Smooth muscle cell (in vitro differentiated cells): ENCODE measurements around the gene PLXNA4. TPM values are rescaled to one million over a fixed set of nuclear protein-coding genes. Genes with fewer than 3 reads are reported as not detected.
A peak's percentile ranks its signal among the peaks of the same experiment; 100 is the strongest.

Experiments
- DNase-seq: peaks from one replicate; lab custom pipeline; 2025; ENCODE audit not compliant: unreplicated experiment; lab: John Stamatoyannopoulos, UW
- H2AFZ ChIP-seq: fragments of 200-600 bp; sonication (generic); 2 replicates; pipeline ENCODE4 v1.6.0; 2016; ENCODE audit warnings: antibody characterized with exemption, low read depth, mild to moderate bottlenecking
- H3F3A ChIP-seq: fragments of 200-600 bp; sonication (generic); 2 replicates; pipeline ENCODE4 v1.6.0; 2017; ENCODE audit warnings: antibody characterized with exemption, low read depth
- H3K27ac ChIP-seq: fragments of 200-600 bp; sonication (generic); 2 replicates; pipeline ENCODE4 v1.5.1; 2016; ENCODE audit warnings: low read depth, mild to moderate bottlenecking
- H3K27me3 ChIP-seq: fragments of 200-600 bp; sonication (generic); 2 replicates; pipeline ENCODE4 v1.6.1; 2016; ENCODE audit warnings: low read depth, mild to moderate bottlenecking
- H3K36me3 ChIP-seq: fragments of 200-600 bp; sonication (generic); 2 replicates; pipeline ENCODE4 v1.5.1; 2016; ENCODE audit warnings: low read depth
- H3K4me1 ChIP-seq: fragments of 200-600 bp; sonication (generic); 2 replicates; pipeline ENCODE4 v1.5.1; 2016; ENCODE audit warnings: low read depth
- H3K4me2 ChIP-seq: fragments of 200-600 bp; sonication (generic); 2 replicates; pipeline ENCODE4 v1.6.0; 2016; ENCODE audit warnings: mild to moderate bottlenecking
- H3K4me3 ChIP-seq: fragments of 200-600 bp; sonication (generic); 2 replicates; pipeline ENCODE4 v1.5.1; 2016; ENCODE audit warnings: mild to moderate bottlenecking
- H3K79me2 ChIP-seq: fragments of 200-600 bp; sonication (generic); 2 replicates; pipeline ENCODE4 v1.6.0; 2016; ENCODE audit warnings: low read depth, mild to moderate bottlenecking
- H3K9ac ChIP-seq: fragments of 200-600 bp; sonication (generic); 2 replicates; pipeline ENCODE4 v1.6.0; 2016; ENCODE audit warnings: low read depth
- H3K9me3 ChIP-seq: fragments of 200-600 bp; sonication (generic); replicated peaks from 2 replicates; pipeline ENCODE4 v1.5.1; 2016; ENCODE audit warnings: low read depth
- H4K20me1 ChIP-seq: fragments of 200-600 bp; sonication (generic); 2 replicates; pipeline ENCODE4 v1.6.0; 2016; ENCODE audit warnings: low read depth
- WGBS: methylation state at CpG from one replicate; pipeline ENCODE4 v1.1.7; 2016; ENCODE audit warnings: low lambda C conversion rate; 5-methylcytosine and 5-hydroxymethylcytosine counted together
- polyA plus RNA-seq: library from polyadenylated mRNA; unstranded; fragments of >200 nt; fragmentation: Nextera tagmentation; extraction: Ambion mirVana; gene quantifications from 2 replicates; pipeline ENCODE4 v1.2.1, GENCODE V29; 2016
- total RNA-seq: library from RNA; depleted of rRNA; stranded (reverse); fragments of >200 nt; gene quantifications from 2 replicates; pipeline ENCODE4 v1.2.3, GENCODE V29; 2014
- TF ChIP-seq, protein P1 (sequence below): fragments of 200-600 bp; sonication (generic); IDR thresholded peaks from 2 replicates; pipeline ENCODE4 v1.5.1; 2017; ENCODE audit warnings: borderline replicate concordance, mild to moderate bottlenecking, antibody characterized with exemption; ENCODE audit not compliant: insufficient read depth, poor library complexity, severe bottlenecking

PLXNA4 gene
- total and polyA plus RNA-seq, 2 experiments from 2014 or later: 8.5 to 9.9 TPM

DNA sequence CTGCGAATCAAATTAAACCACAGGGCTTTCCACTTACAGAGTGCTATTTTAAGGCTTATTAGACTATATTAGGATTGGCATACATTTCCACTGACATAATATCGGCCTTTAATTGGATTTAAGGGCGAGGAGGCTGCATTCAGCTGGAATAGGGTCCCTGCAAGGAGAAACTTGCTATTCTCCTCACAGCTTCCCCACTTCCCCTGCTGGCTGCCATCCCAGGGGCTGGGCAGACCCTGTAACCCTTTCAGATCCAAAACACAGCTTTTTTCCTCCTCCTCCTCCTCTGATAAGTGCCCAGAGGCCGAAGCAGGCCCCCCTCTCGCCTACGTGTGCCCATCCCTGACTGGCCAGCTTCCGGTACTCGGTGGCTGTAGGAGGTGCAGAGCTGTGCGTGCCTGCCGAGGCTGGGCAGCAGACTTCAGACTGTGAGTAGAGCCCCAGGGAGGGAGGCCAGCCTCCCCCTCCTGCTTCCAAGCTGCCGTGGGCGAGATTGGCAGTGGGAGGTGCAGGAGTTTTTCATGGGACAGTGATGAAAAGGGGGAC, 224.2 kb downstream of the PLXNA4 start:
- peak overlapping the region; percentile 46 for H3K4me2 ChIP-seq
- no peak overlapping the region for H3K9ac ChIP-seq
- no peaks in the 10 kb centered on the region for H3K27me3 ChIP-seq
- no peaks in the 10 kb centered on the region for H3K9me3 ChIP-seq
- WGBS: 69% methylated on average over 12 of the region's 12 CpGs
- H2AFZ ChIP-seq: no peak overlapping the region
- H3K79me2 ChIP-seq: no peaks in the 10 kb centered on the region
- H4K20me1 ChIP-seq: no peaks in the 10 kb centered on the region
- H3K27ac ChIP-seq: no peak overlapping the region
- no peaks in the 10 kb centered on the region for H3F3A ChIP-seq
- H3K36me3 ChIP-seq: no peaks in the 10 kb centered on the region
- H3K4me3 ChIP-seq: no peak overlapping the region
- no peak for DNase-seq
- H3K4me1 ChIP-seq: peaks cover 7% of the 10 kb centered on the region
- TF ChIP-seq, protein P1, sequence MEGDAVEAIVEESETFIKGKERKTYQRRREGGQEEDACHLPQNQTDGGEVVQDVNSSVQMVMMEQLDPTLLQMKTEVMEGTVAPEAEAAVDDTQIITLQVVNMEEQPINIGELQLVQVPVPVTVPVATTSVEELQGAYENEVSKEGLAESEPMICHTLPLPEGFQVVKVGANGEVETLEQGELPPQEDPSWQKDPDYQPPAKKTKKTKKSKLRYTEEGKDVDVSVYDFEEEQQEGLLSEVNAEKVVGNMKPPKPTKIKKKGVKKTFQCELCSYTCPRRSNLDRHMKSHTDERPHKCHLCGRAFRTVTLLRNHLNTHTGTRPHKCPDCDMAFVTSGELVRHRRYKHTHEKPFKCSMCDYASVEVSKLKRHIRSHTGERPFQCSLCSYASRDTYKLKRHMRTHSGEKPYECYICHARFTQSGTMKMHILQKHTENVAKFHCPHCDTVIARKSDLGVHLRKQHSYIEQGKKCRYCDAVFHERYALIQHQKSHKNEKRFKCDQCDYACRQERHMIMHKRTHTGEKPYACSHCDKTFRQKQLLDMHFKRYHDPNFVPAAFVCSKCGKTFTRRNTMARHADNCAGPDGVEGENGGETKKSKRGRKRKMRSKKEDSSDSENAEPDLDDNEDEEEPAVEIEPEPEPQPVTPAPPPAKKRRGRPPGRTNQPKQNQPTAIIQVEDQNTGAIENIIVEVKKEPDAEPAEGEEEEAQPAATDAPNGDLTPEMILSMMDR: no peak

DNA sequence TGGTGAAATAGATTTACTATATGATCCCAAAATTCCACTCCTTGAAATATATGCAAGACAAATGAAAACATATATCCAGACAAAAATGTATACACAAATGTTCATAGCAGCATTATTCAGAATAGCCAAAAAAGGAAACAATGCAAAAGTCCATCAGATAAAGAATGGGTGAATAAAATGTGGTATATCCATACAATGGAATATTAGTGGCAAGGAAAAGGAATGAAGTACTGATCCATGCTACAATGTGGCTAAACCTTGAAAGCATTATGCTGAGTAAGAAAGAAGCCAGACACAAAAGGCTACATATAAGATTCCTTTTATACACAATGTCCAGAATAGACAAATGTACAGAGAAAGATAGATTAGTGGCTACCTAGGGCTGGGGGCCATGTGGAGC, 225.5 kb downstream of the PLXNA4 start:
- H3K4me2 ChIP-seq: no peak overlapping the region

DNA sequence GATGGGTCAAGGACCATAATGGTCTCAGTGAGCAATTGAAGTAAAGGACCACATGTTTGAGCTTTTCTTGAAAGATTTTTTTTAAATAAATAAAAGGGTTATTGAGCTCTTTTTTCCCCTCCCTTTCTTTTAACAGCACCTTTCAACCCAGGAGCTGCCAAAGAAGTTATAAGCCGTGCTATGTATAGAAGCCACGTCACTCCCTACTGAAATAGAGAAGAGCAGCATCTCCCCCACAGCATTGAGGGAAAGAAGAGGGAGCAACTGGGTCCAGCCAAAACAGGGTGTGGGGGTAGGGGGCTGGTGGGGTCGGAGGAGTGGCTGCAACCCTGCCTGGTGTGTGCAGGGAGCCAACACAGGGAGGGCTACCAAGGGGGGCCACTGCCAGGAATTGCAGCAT, 227.2 kb downstream of the PLXNA4 start:
- Histone ChIP-seq H3F3A (no peaks in the 10 kb centered on the region), H4K20me1 (no peaks in the 10 kb centered on the region), H2AFZ (no peak overlapping the region), H3K27me3 (no peaks in the 10 kb centered on the region), H3K4me2 (no peak overlapping the region), H3K79me2 (no peaks in the 10 kb centered on the region), H3K27ac (no peak overlapping the region), H3K9ac (no peak overlapping the region), H3K4me1 (peaks cover 7% of the 10 kb centered on the region), H3K9me3 (no peaks in the 10 kb centered on the region), H3K36me3 (no peaks in the 10 kb centered on the region), H3K4me3 (no peak overlapping the region)
- DNase-seq: no peak
- TF ChIP-seq, protein P1: no peak
- 92% methylated on average over 3 of the region's 3 CpGs for WGBS

More for the DNA sequence above, 225.5 kb downstream of the PLXNA4 start:
- Histone ChIP-seq H3K36me3 (no peaks in the 10 kb centered on the region), H3K27ac (no peak overlapping the region), H3K4me3 (no peak overlapping the region), H3K9ac (no peak overlapping the region), H3K9me3 (no peaks in the 10 kb centered on the region), H3K79me2 (no peaks in the 10 kb centered on the region), H3K27me3 (no peaks in the 10 kb centered on the region), H3K4me1 (peaks cover 7% of the 10 kb centered on the region), H4K20me1 (no peaks in the 10 kb centered on the region), H2AFZ (no peak overlapping the region), H3F3A (no peaks in the 10 kb centered on the region)
- DNase-seq: no peak
- TF ChIP-seq, protein P1: no peak

DNA sequence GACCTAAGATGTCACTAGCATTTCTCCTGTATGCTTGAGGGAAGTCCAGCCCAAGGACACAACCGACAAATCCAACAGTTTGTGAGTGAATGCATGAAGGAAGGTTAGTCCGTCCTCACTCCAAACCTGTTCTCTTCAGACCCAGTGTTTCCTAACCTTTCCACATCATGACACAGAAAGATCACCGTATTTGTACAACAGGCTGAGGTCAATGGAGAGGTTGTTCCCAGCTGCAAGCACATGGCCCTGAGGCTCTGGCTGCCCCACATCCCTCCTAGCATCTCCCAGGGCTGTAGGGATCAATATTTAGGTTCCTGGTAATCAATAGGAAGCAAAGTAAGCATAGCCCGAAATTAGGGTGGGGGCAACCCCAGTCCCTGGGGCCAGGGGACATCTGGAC, 227.9 kb downstream of the PLXNA4 start:
- no peak overlapping the region for H3K27ac ChIP-seq
- no peaks in the 10 kb centered on the region for H3K27me3 ChIP-seq
- H4K20me1 ChIP-seq: no peaks in the 10 kb centered on the region
- H3K9ac ChIP-seq: no peak overlapping the region
- H3F3A ChIP-seq: no peaks in the 10 kb centered on the region
- DNase-seq: no peak
- H3K4me3 ChIP-seq: no peak overlapping the region
- TF ChIP-seq, protein P1: no peak
- WGBS: 93% methylated on average over 4 of the region's 4 CpGs
- no peak overlapping the region for H2AFZ ChIP-seq
- no peak overlapping the region for H3K4me2 ChIP-seq
- no peaks in the 10 kb centered on the region for H3K9me3 ChIP-seq
- H3K4me1 ChIP-seq: peaks cover 6% of the 10 kb centered on the region
- H3K36me3 ChIP-seq: no peaks in the 10 kb centered on the region
- no peaks in the 10 kb centered on the region for H3K79me2 ChIP-seq
